Smooth muscle cell (in vitro differentiated cells): ENCODE data around the gene GRB10. TPM values are rescaled to one million over a fixed set of nuclear protein-coding genes. Genes with fewer than 3 reads are reported as not detected.

ENCODE experiments used
- DNase-seq: peaks from one replicate; lab custom pipeline; 2025; ENCODE audit not compliant: unreplicated experiment; lab: John Stamatoyannopoulos, UW
- H2AFZ ChIP-seq: fragments of 200-600 bp; sonication (generic); 2 replicates; pipeline ENCODE4 v1.6.0; 2016; ENCODE audit warnings: antibody characterized with exemption, low read depth, mild to moderate bottlenecking
- H3F3A ChIP-seq: fragments of 200-600 bp; sonication (generic); 2 replicates; pipeline ENCODE4 v1.6.0; 2017; ENCODE audit warnings: antibody characterized with exemption, low read depth
- H3K27ac ChIP-seq: fragments of 200-600 bp; sonication (generic); 2 replicates; pipeline ENCODE4 v1.5.1; 2016; ENCODE audit warnings: low read depth, mild to moderate bottlenecking
- H3K27me3 ChIP-seq: fragments of 200-600 bp; sonication (generic); 2 replicates; pipeline ENCODE4 v1.6.1; 2016; ENCODE audit warnings: low read depth, mild to moderate bottlenecking
- H3K36me3 ChIP-seq: fragments of 200-600 bp; sonication (generic); 2 replicates; pipeline ENCODE4 v1.5.1; 2016; ENCODE audit warnings: low read depth
- H3K4me1 ChIP-seq: fragments of 200-600 bp; sonication (generic); 2 replicates; pipeline ENCODE4 v1.5.1; 2016; ENCODE audit warnings: low read depth
- H3K4me2 ChIP-seq: fragments of 200-600 bp; sonication (generic); 2 replicates; pipeline ENCODE4 v1.6.0; 2016; ENCODE audit warnings: mild to moderate bottlenecking
- H3K4me3 ChIP-seq: fragments of 200-600 bp; sonication (generic); 2 replicates; pipeline ENCODE4 v1.5.1; 2016; ENCODE audit warnings: mild to moderate bottlenecking
- H3K79me2 ChIP-seq: fragments of 200-600 bp; sonication (generic); 2 replicates; pipeline ENCODE4 v1.6.0; 2016; ENCODE audit warnings: low read depth, mild to moderate bottlenecking
- H3K9ac ChIP-seq: fragments of 200-600 bp; sonication (generic); 2 replicates; pipeline ENCODE4 v1.6.0; 2016; ENCODE audit warnings: low read depth
- H3K9me3 ChIP-seq: fragments of 200-600 bp; sonication (generic); replicated peaks from 2 replicates; pipeline ENCODE4 v1.5.1; 2016; ENCODE audit warnings: low read depth
- H4K20me1 ChIP-seq: fragments of 200-600 bp; sonication (generic); 2 replicates; pipeline ENCODE4 v1.6.0; 2016; ENCODE audit warnings: low read depth
- CTCF ChIP-seq: fragments of 200-600 bp; sonication (generic); IDR thresholded peaks from 2 replicates; pipeline ENCODE4 v1.5.1; 2017; ENCODE audit warnings: borderline replicate concordance, mild to moderate bottlenecking, antibody characterized with exemption; ENCODE audit not compliant: insufficient read depth, poor library complexity, severe bottlenecking
- WGBS: methylation state at CpG from one replicate; pipeline ENCODE4 v1.1.7; 2016; ENCODE audit warnings: low lambda C conversion rate; 5-methylcytosine and 5-hydroxymethylcytosine counted together
- polyA plus RNA-seq: library from polyadenylated mRNA; unstranded; fragments of >200 nt; fragmentation: Nextera tagmentation; extraction: Ambion mirVana; gene quantifications from 2 replicates; pipeline ENCODE4 v1.2.1, GENCODE V29; 2016
- total RNA-seq: library from RNA; depleted of rRNA; stranded (reverse); fragments of >200 nt; gene quantifications from 2 replicates; pipeline ENCODE4 v1.2.3, GENCODE V29; 2014

GRB10 gene
- total and polyA plus RNA-seq, 2 experiments from 2014 or later = 18.0 to 20.1 TPM

- no peak overlapping the region for H3K9ac ChIP-seq
- no peak for DNase-seq
- no peak for TF ChIP-seq CTCF
- H3K4me3 ChIP-seq = no peak overlapping the region
- no peaks in the 10 kb centered on the region for H3K9me3 ChIP-seq
- H3K4me1 ChIP-seq = peaks cover 6% of the 10 kb centered on the region
- H3K27me3 ChIP-seq = peaks cover 14% of the 10 kb centered on the region
- no peak overlapping the region for H3K27ac ChIP-seq
- H3F3A ChIP-seq = no peaks in the 10 kb centered on the region
- no peak overlapping the region for H3K4me2 ChIP-seq
- H4K20me1 ChIP-seq = no peaks in the 10 kb centered on the region
- no peaks in the 10 kb centered on the region for H3K79me2 ChIP-seq
- H3K36me3 ChIP-seq = no peaks in the 10 kb centered on the region
- H2AFZ ChIP-seq = no peak overlapping the region
- WGBS = 76% methylated on average over 8 of the region's 8 CpGs
Measured at GRCh38 chr7:50556247-50556991, 226.3 kb downstream of the GRB10 start.

GRCh38 chr7:50555594-50556140 is 227.0 kb downstream of the GRB10 start:
- H3K79me2 ChIP-seq = no peaks in the 10 kb centered on the region
- no peaks in the 10 kb centered on the region for H3K9me3 ChIP-seq
- peaks cover 6% of the 10 kb centered on the region for H3K4me1 ChIP-seq
- H3F3A ChIP-seq = no peaks in the 10 kb centered on the region
- H3K27me3 ChIP-seq = peaks cover 11% of the 10 kb centered on the region
- H3K9ac ChIP-seq = no peak overlapping the region
- WGBS = 86% methylated on average over 9 of the region's 9 CpGs
- no peak for TF ChIP-seq CTCF
- H3K27ac ChIP-seq = no peak overlapping the region
- H4K20me1 ChIP-seq = no peaks in the 10 kb centered on the region
- H2AFZ ChIP-seq = no peak overlapping the region
- no peak for DNase-seq
- H3K4me3 ChIP-seq = no peak overlapping the region
- no peaks in the 10 kb centered on the region for H3K36me3 ChIP-seq
- no peak overlapping the region for H3K4me2 ChIP-seq

- H3K4me1 ChIP-seq = peaks cover 6% of the 10 kb centered on the region
- no peaks in the 10 kb centered on the region for H3K36me3 ChIP-seq
- H2AFZ ChIP-seq = no peak overlapping the region
- peaks cover 9% of the 10 kb centered on the region for H3K27me3 ChIP-seq
- DNase-seq = no peak
- no peak overlapping the region for H3K27ac ChIP-seq
- no peak for TF ChIP-seq CTCF
- H3K79me2 ChIP-seq = no peaks in the 10 kb centered on the region
- H3K9me3 ChIP-seq = no peaks in the 10 kb centered on the region
- H3K4me3 ChIP-seq = no peak overlapping the region
- no peak overlapping the region for H3K9ac ChIP-seq
- WGBS = 91% methylated on average over 14 of the region's 14 CpGs
- no peaks in the 10 kb centered on the region for H3F3A ChIP-seq
- H3K4me2 ChIP-seq = no peak overlapping the region
- H4K20me1 ChIP-seq = no peaks in the 10 kb centered on the region
Measured at GRCh38 chr7:50554431-50555322, 228.0 kb downstream of the GRB10 start.
